Trophoblast cell (in vitro differentiated cells and primary cell): ENCODE results near the gene CFAP46.

Experiments
- DNase-seq, 2 donors: peaks; one replicate each; pipeline ENCODE4 v3.0.0-alpha.2; 2016
- H2AFZ ChIP-seq: 2 replicates; pipeline ENCODE4 v1.6.1; 2013; ENCODE audit warnings: low read length, moderate library complexity, mild to moderate bottlenecking; ENCODE audit not compliant: insufficient read depth, poor library complexity
- H2AK5ac ChIP-seq: 2 replicates; pipeline ENCODE4 v1.6.1; 2013; ENCODE audit warnings: mild to moderate bottlenecking, low read length
- H2BK120ac ChIP-seq: 2 replicates; pipeline ENCODE4 v1.6.1; 2013; ENCODE audit warnings: low read length, mild to moderate bottlenecking, moderate library complexity; ENCODE audit not compliant: insufficient read depth, poor library complexity
- H2BK12ac ChIP-seq: 2 replicates; pipeline ENCODE4 v1.6.1; 2013; ENCODE audit warnings: mild to moderate bottlenecking, low read length, moderate library complexity
- H2BK5ac ChIP-seq: 2 replicates; pipeline ENCODE4 v1.6.1; 2013; ENCODE audit warnings: low read length, low read depth, moderate library complexity, mild to moderate bottlenecking; ENCODE audit not compliant: poor library complexity
- H3K14ac ChIP-seq: 2 replicates; pipeline ENCODE4 v1.6.1; 2013; ENCODE audit warnings: mild to moderate bottlenecking, low read length
- H3K18ac ChIP-seq: 2 replicates; pipeline ENCODE4 v1.6.1; 2013; ENCODE audit warnings: mild to moderate bottlenecking, low read length
- H3K23ac ChIP-seq: 2 replicates; pipeline ENCODE4 v1.6.1; 2013; ENCODE audit warnings: low read length
- H3K27ac ChIP-seq: 2 replicates; pipeline ENCODE4 v1.5.1; 2013; ENCODE audit warnings: low read depth, mild to moderate bottlenecking, inconsistent platforms, low read length, moderate library complexity
- H3K27me3 ChIP-seq: 2 replicates; pipeline ENCODE4 v1.6.1; 2013; ENCODE audit warnings: inconsistent platforms, mild to moderate bottlenecking, low read length, moderate library complexity; ENCODE audit not compliant: insufficient read depth
- H3K36me3 ChIP-seq, 2 experiments: 1 replicate in 1 of 2; 2 replicates in 1 of 2; pipeline ENCODE4 v1.6.1; 2013; ENCODE audit warnings: low read length in 2 of 2, mild to moderate bottlenecking in 2 of 2, moderate library complexity in 1 of 2; ENCODE audit not compliant: insufficient read depth in 2 of 2, control insufficient read depth in 1 of 2
- H3K4ac ChIP-seq: 2 replicates; pipeline ENCODE4 v1.6.1; 2013; ENCODE audit warnings: low read depth, mild to moderate bottlenecking, low read length, moderate library complexity
- H3K4me1 ChIP-seq, 2 experiments: 1 replicate in 1 of 2; 2 replicates in 1 of 2; pipeline ENCODE4 v1.6.1; 2013; ENCODE audit warnings: low read length in 2 of 2, mild to moderate bottlenecking in 2 of 2, moderate library complexity in 1 of 2; ENCODE audit not compliant: insufficient read depth in 2 of 2, control insufficient read depth in 1 of 2
- H3K4me2 ChIP-seq: 2 replicates; pipeline ENCODE4 v1.6.1; 2013; ENCODE audit warnings: inconsistent platforms, mild to moderate bottlenecking, low read length, moderate library complexity
- H3K4me3 ChIP-seq: 2 replicates; pipeline ENCODE4 v1.5.1; 2013; ENCODE audit warnings: mild to moderate bottlenecking, low read depth, low read length, inconsistent platforms
- H3K79me1 ChIP-seq: one replicate; pipeline ENCODE4 v1.6.1; 2013; ENCODE audit warnings: low read length
- H3K79me2 ChIP-seq: 2 replicates; pipeline ENCODE4 v1.6.1; 2013; ENCODE audit warnings: low read length, mild to moderate bottlenecking; ENCODE audit not compliant: control insufficient read depth, insufficient read depth, poor library complexity
- H3K9ac ChIP-seq: 2 replicates; pipeline ENCODE4 v1.6.1; 2013; ENCODE audit warnings: mild to moderate bottlenecking, low read length
- H3K9me3 ChIP-seq: 2 replicates; pipeline ENCODE4 v1.6.1; 2013; ENCODE audit warnings: low read depth, mild to moderate bottlenecking, control low read depth, inconsistent platforms, low read length; ENCODE audit not compliant: insufficient read depth
- H4K12ac ChIP-seq: 2 replicates; pipeline ENCODE4 v1.6.1; 2013; ENCODE audit warnings: low read depth, mild to moderate bottlenecking, low read length, moderate library complexity
- H4K8ac ChIP-seq: 2 replicates; pipeline ENCODE4 v1.6.1; 2013; ENCODE audit warnings: low read depth, mild to moderate bottlenecking, low read length, moderate library complexity
- H4K91ac ChIP-seq: one replicate; pipeline ENCODE4 v1.6.1; 2013; ENCODE audit warnings: low read depth, mild to moderate bottlenecking, low read length, moderate library complexity
- whole genome bisulfite sequencing: extraction: QIAGEN DNeasy Blood & Tissue Kit; methylation state at CpG from one replicate; pipeline ENCODE4 v1.1.7; 2013; ENCODE audit warnings: missing lambda C conversion rate; ENCODE audit not compliant: insufficient read length, insufficient coverage; ENCODE audit errors: extremely low coverage; 5-methylcytosine and 5-hydroxymethylcytosine counted together

Gene CFAP46

DNA sequence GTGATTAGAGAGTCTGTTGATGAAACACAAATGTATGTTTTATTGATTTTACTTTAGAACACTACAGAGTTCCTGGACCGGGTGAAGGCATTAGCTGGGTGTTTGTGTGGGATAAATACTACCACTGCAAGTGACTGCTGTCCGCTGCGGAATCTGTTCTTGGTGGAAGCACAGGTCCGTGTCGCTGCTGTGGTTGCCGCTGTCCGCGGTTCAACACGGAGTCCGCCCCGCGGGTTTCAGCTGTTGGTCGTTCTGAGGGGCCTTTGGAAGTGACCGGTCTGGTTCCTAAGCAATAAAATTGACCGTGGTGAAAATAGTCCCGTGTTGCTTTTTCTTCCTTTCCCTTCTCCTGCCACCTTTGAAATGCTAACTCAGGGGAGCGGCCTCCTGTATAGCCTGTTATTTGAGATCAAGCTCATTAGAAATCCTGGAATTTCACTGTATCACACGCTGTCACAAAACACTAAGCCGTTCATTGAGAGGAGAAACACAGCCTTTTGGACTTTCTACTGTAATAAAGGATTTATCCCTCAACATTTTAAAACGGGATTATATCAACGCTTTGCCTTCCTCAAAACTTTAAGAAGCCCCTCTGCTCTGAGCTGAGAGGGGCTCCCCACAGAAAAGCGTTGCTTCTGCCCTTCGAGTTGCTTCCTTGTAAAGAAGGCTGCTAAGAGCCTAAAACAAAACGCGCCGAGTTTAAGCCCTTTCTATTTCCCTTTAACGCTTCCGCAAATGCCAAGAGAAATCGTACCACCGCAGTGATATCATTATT, 159.0 kb downstream of the CFAP46 start:
- H2BK12ac ChIP-seq, result no peak overlapping the region
- H4K91ac ChIP-seq, result no peak overlapping the region
- H3K9ac ChIP-seq, result no peak overlapping the region
- H3K23ac ChIP-seq, result no peak overlapping the region
- no peak overlapping the region for H3K14ac ChIP-seq
- H2AK5ac ChIP-seq, result no peak overlapping the region
- no CpG with 5 or more reads among the region's 30 CpGs for WGBS
- H3K4me2 ChIP-seq, result no peak overlapping the region
- H3K27ac ChIP-seq, result no peak overlapping the region
- H3K4me3 ChIP-seq, result no peak overlapping the region
- no peaks in the 10 kb centered on the region for H3K79me1 ChIP-seq
- H3K4ac ChIP-seq, result no peak overlapping the region
- no peaks in the 10 kb centered on the region for H3K79me2 ChIP-seq
- no peak overlapping the region for H4K12ac ChIP-seq
- peaks cover 9 to 12% of the 10 kb centered on the region in 2 experiments for H3K4me1 ChIP-seq
- no peak overlapping the region for H2BK120ac ChIP-seq
- H3K36me3 ChIP-seq, result peaks cover 6 to 10% of the 10 kb centered on the region in 2 experiments
- no peak for DNase-seq
- no peak overlapping the region for H3K18ac ChIP-seq
- H4K8ac ChIP-seq, result no peak overlapping the region
- no peak overlapping the region for H2BK5ac ChIP-seq
- H3K9me3 ChIP-seq, result peaks cover 16% of the 10 kb centered on the region
- H2AFZ ChIP-seq, result no peak overlapping the region
- H3K27me3 ChIP-seq, result peaks cover 53% of the 10 kb centered on the region

DNA sequence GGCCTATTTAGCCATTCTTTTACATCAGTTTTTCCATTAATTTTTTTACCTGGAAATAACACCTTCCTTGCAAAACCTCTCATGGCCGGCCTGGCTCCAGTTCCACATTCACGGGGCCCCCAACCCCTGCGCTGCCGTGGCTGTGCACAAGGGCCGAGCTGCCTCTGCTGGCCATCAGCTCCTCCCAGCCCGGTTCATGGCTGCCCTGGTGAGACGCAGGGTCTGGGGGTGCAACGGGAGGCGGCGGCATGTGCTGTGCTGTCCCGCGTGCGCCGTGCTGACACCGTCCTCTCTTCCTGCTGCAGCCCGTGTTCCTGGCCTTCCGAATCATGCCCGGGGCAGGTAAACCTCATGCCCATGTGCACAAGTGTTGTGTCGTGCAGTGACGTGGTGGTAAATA, 160.8 kb downstream of the CFAP46 start:
- Histone ChIP-seq H4K91ac (no peak overlapping the region), H3K18ac (no peak overlapping the region), H3K27me3 (peaks cover 36% of the 10 kb centered on the region), H3K4ac (no peak overlapping the region), H3K4me3 (peak overlapping the region; percentile 32), H3K9me3 (peaks cover 16% of the 10 kb centered on the region), H3K36me3 (peaks cover 11 to 13% of the 10 kb centered on the region in 2 experiments), H2BK12ac (no peak overlapping the region), H2BK120ac (no peak overlapping the region), H3K79me1 (no peaks in the 10 kb centered on the region), H3K4me2 (no peak overlapping the region), H3K14ac (no peak overlapping the region), H3K79me2 (no peaks in the 10 kb centered on the region), H3K23ac (no peak overlapping the region), H4K8ac (no peak overlapping the region), H2AK5ac (no peak overlapping the region), H4K12ac (no peak overlapping the region), H2AFZ (no peak overlapping the region), H3K27ac (no peak overlapping the region), H3K4me1 (peaks cover 0 to 3% of the 10 kb centered on the region in 2 experiments), H3K9ac (no peak overlapping the region), H2BK5ac (no peak overlapping the region)
- DNase-seq, result no peak
- no CpG with 5 or more reads among the region's 20 CpGs for WGBS

DNA sequence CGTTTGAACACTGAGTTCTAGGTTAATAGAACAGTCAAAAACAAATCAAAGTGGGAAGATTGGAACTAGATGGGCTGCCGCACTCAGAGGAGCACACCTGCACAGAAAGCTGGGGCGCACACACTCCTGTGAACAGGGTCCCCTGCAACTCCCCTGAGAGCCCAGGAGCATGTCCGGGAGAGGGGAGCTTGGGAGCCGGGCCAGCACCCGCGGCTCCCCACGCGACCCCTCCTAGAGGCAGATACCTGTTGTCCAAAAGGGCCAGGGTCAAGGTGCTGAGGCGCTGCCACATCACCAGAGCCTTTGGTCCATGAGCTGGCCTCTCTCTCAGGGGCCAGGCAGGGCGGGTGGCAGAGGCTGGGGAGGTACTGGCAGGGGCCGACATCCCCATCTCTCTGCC, 162.0 kb downstream of the CFAP46 start:
- no CpG with 5 or more reads among the region's 12 CpGs for WGBS
- Histone ChIP-seq H3K4me3 (no peak overlapping the region), H4K12ac (no peak overlapping the region)

GRCh38 chr10:132779549-132780294, 162.6 kb downstream of the CFAP46 start:
- H2BK120ac ChIP-seq, result no peak overlapping the region
- no peak overlapping the region for H4K12ac ChIP-seq
- no peak overlapping the region for H3K27ac ChIP-seq
- H3K27me3 ChIP-seq, result peaks cover 20% of the 10 kb centered on the region
- no peak overlapping the region for H3K4me3 ChIP-seq
- H3K18ac ChIP-seq, result no peak overlapping the region
- peaks cover 11% of the 10 kb centered on the region for H3K9me3 ChIP-seq
- no peak overlapping the region for H2BK12ac ChIP-seq
- H2BK5ac ChIP-seq, result no peak overlapping the region
- H3K4ac ChIP-seq, result no peak overlapping the region
- no peak overlapping the region for H4K91ac ChIP-seq
- no peak overlapping the region for H4K8ac ChIP-seq
- DNase-seq, result no peak
- H3K36me3 ChIP-seq, result peaks cover 11 to 13% of the 10 kb centered on the region in 2 experiments
- no CpG with 5 or more reads among the region's 41 CpGs for WGBS
- no peaks in the 10 kb centered on the region for H3K4me1 ChIP-seq
- no peaks in the 10 kb centered on the region for H3K79me1 ChIP-seq
- no peaks in the 10 kb centered on the region for H3K79me2 ChIP-seq
- no peak overlapping the region for H3K9ac ChIP-seq
- no peak overlapping the region for H3K14ac ChIP-seq
- no peak overlapping the region for H2AFZ ChIP-seq
- no peak overlapping the region for H3K23ac ChIP-seq
- H3K4me2 ChIP-seq, result no peak overlapping the region
- H2AK5ac ChIP-seq, result no peak overlapping the region

More for the DNA sequence above, 162.0 kb downstream of the CFAP46 start:
- Histone ChIP-seq H3K79me2 (no peaks in the 10 kb centered on the region), H4K8ac (no peak overlapping the region), H4K91ac (no peak overlapping the region), H3K9ac (no peak overlapping the region), H2AFZ (no peak overlapping the region), H3K14ac (no peak overlapping the region), H3K36me3 (peaks cover 11 to 13% of the 10 kb centered on the region in 2 experiments), H3K4me2 (no peak overlapping the region), H2BK12ac (no peak overlapping the region), H3K18ac (no peak overlapping the region), H3K27me3 (peaks cover 26% of the 10 kb centered on the region), H2BK120ac (no peak overlapping the region), H2AK5ac (no peak overlapping the region), H2BK5ac (no peak overlapping the region), H3K4ac (no peak overlapping the region), H3K4me1 (peaks cover 0 to 3% of the 10 kb centered on the region in 2 experiments), H3K79me1 (no peaks in the 10 kb centered on the region), H3K27ac (no peak overlapping the region), H3K23ac (no peak overlapping the region), H3K9me3 (peaks cover 13% of the 10 kb centered on the region)
- no peak for DNase-seq
